B cell (primary cell): Measurements from ENCODE around the gene SYNE4. TPM values are rescaled to one million over a fixed set of nuclear protein-coding genes. Genes with fewer than 3 reads are reported as not detected.
A peak's percentile ranks its signal among the peaks of the same experiment; 100 is the strongest.

Source experiments
- ATAC-seq: fragments of 200-7000 bp; cut with Tn5 transposase; one replicate; pipeline ENCODE4 v1.10.0; 2021; ENCODE audit warnings: low read depth, mild to moderate bottlenecking, moderate number of reproducible peaks, moderate library complexity
- CTCF ChIA-PET: fragments of 350-600 bp; sonication (Branson Sonifier 250); formaldehyde crosslinking; loops from one replicate; lab custom pipeline; 2021; ENCODE audit warnings: antibody characterized with exemption, inconsistent platforms; lab: Charles Lee
- POLR2A ChIA-PET: fragments of 350-600 bp; sonication (Branson Sonifier 250); formaldehyde crosslinking; loops from one replicate; lab custom pipeline; 2021; ENCODE audit warnings: antibody characterized with exemption; lab: Charles Lee
- DNase-seq: peaks from one replicate; pipeline ENCODE4 v3.0.0; 2013
- H2AFZ ChIP-seq: 2 replicates; pipeline ENCODE4 v1.6.1; 2012; ENCODE audit warnings: mild to moderate bottlenecking, low read depth, low read length; ENCODE audit not compliant: insufficient read depth, poor library complexity, severe bottlenecking
- H3K27ac ChIP-seq, 2 donors: 1 replicate in 1 of 2; 2 replicates in 1 of 2; pipeline ENCODE4 v1.5.1; 2012 to 2013; ENCODE audit warnings: low read length in 2 of 2, mild to moderate bottlenecking in 2 of 2, moderate library complexity in 1 of 2
- H3K27me3 ChIP-seq, 4 experiments: fragments of 200-600 bp in 1 of 4; sonication (generic) in 1 of 4; replicated peaks in 1 of 4; 1 replicate in 2 of 4; 2 replicates in 2 of 4; pipeline versions ENCODE4 v1.6.1 to v1.7.0; 2013 to 2016; ENCODE audit warnings: low read length in 3 of 4, mild to moderate bottlenecking in 2 of 4, mixed read lengths in 1 of 4, moderate library complexity in 1 of 4; ENCODE audit not compliant: insufficient read depth in 4 of 4, control insufficient read depth in 3 of 4; ENCODE audit errors: control extremely low read depth in 1 of 4
- H3K36me3 ChIP-seq, 2 experiments: replicated peaks in 1 of 2; 1 replicate in 1 of 2; 2 replicates in 1 of 2; pipeline versions ENCODE4 v1.6.1 to v1.7.1; 2013; ENCODE audit warnings: low read length in 1 of 2; ENCODE audit not compliant: insufficient read depth in 2 of 2, control insufficient read depth in 1 of 2; ENCODE audit errors: control extremely low read depth in 1 of 2, extremely low read depth in 1 of 2
- H3K4me1 ChIP-seq, 2 donors: fragments of 200-600 bp in 1 of 2; sonication (generic) in 1 of 2; 1 replicate in 1 of 2; 2 replicates in 1 of 2; pipeline versions ENCODE4 v1.5.1 to v1.6.1; 2013 to 2017; ENCODE audit warnings: low read length in 2 of 2; ENCODE audit not compliant: control insufficient read depth in 2 of 2, insufficient read depth in 2 of 2
- H3K4me2 ChIP-seq: replicated peaks from 2 replicates; pipeline ENCODE3; 2012; ENCODE audit warnings: mild to moderate bottlenecking, low read depth, low read length; ENCODE audit not compliant: poor library complexity, severe bottlenecking
- H3K4me3 ChIP-seq, 5 experiments: fragments of 200-600 bp in 1 of 5; sonication (generic) in 1 of 5; 1 replicate in 3 of 5; 2 replicates in 2 of 5; pipeline versions ENCODE4 v1.5.1 to v1.7.0; 2011 to 2016; ENCODE audit warnings: low read length in 4 of 5, mild to moderate bottlenecking in 4 of 5, low read depth in 2 of 5, control low read depth in 1 of 5, moderate library complexity in 1 of 5; ENCODE audit not compliant: insufficient read depth in 1 of 5; ENCODE audit errors: control extremely low read depth in 1 of 5, extremely low read depth in 1 of 5
- H3K79me2 ChIP-seq: fragments of 200-600 bp; sonication (generic); one replicate; pipeline ENCODE4 v1.6.0; 2016; ENCODE audit warnings: low read length; ENCODE audit not compliant: control insufficient read depth, insufficient read depth
- H3K9ac ChIP-seq: fragments of 200-600 bp; sonication (generic); 2 replicates; pipeline ENCODE4 v1.6.1; 2017; ENCODE audit warnings: mild to moderate bottlenecking, low read length, moderate library complexity
- H3K9me3 ChIP-seq, 3 donors: one replicate each; pipeline versions ENCODE4 v1.6.1 to v1.7.1; 2013; ENCODE audit warnings: low read length in 2 of 3; ENCODE audit not compliant: control insufficient read depth in 2 of 3, insufficient read depth in 1 of 3; ENCODE audit errors: control extremely low read depth in 1 of 3
- H4K20me1 ChIP-seq: 2 replicates; pipeline ENCODE4 v1.6.0; 2012; ENCODE audit warnings: mild to moderate bottlenecking, low read length; ENCODE audit not compliant: insufficient read depth, control insufficient read depth, poor library complexity, severe bottlenecking
- H3K27ac Mint-ChIP-seq: one replicate; pipeline ENCODE4 v1.8.0; 2021; ENCODE audit warnings: mixed read lengths
- H3K27me3 Mint-ChIP-seq: one replicate; pipeline ENCODE4 v1.8.0; 2021; ENCODE audit warnings: mixed read lengths
- H3K4me1 Mint-ChIP-seq: one replicate; pipeline ENCODE4 v1.8.0; 2021; ENCODE audit warnings: mixed read lengths
- H3K4me3 Mint-ChIP-seq: one replicate; pipeline ENCODE4 v1.8.0; 2021; ENCODE audit warnings: mixed read lengths
- H3K9me3 Mint-ChIP-seq: one replicate; pipeline ENCODE4 v1.8.0; 2022; ENCODE audit warnings: mixed read lengths; ENCODE audit not compliant: insufficient read depth
- CTCF ChIP-seq: fragments of 200-600 bp; IDR thresholded peaks from one replicate; pipeline ENCODE4 v1.8.0; 2022; ENCODE audit warnings: antibody characterized with exemption, mild to moderate bottlenecking
- EZH2 ChIP-seq: IDR thresholded peaks from 2 replicates; pipeline ENCODE4 v1.6.1; 2012; ENCODE audit warnings: borderline replicate concordance, low read depth, mild to moderate bottlenecking, moderate library complexity, low read length; ENCODE audit not compliant: insufficient read depth, poor library complexity, severe bottlenecking
- WGBS: methylation state at CpG from one replicate; pipeline ENCODE4 v1.1.5; 2013; ENCODE audit warnings: missing lambda C conversion rate; ENCODE audit not compliant: insufficient coverage; 5-methylcytosine and 5-hydroxymethylcytosine counted together
- intact Hi-C: fragments of 100-400 bp; cut with micrococcal nuclease; formaldehyde crosslinking; loops from one replicate; pipeline ENCODE4 v1.10.0; 2022
- polyA plus RNA-seq: library from polyadenylated mRNA; depleted of rRNA; stranded (reverse); fragments of >200 nt; gene quantifications from 2 replicates; pipeline ENCODE4 v1.2.3, GENCODE V29; 2012
- total RNA-seq, 2 donors: library from RNA; stranded (reverse); fragments of 120-200 nt in 1 of 2; gene quantifications; 1 replicate in 1 of 2; 2 replicates in 1 of 2; pipeline versions ENCODE4 v1.2.3 to v1.2.4, GENCODE V29; 2013 to 2022

SYNE4 gene
- total and polyA plus RNA-seq, 2 donors (not counting 1 experiment from before 2014, with no cell fraction given), result 2.3 to 2.4 TPM

GRCh38 chr19:36001605-36002004 lies 7.0 kb downstream of the SYNE4 start:
- ChIA-PET CTCF (no interaction called here), POLR2A (interaction anchor here (0.7 kb wide), 1 partner anchor 1013 kb away, joined by 3 read pairs; no protein-coding TSS in a partner anchor)
- Mint-ChIP-seq H3K4me3 (no peak overlapping the region), H3K27me3 (no peaks in the 10 kb centered on the region), H3K4me1 (peaks cover 14% of the 10 kb centered on the region), H3K27ac (no peak overlapping the region), H3K9me3 (no peaks in the 10 kb centered on the region)
- WGBS, result 100% methylated on average over 3 of the region's 3 CpGs
- H3K4me2 ChIP-seq, result no peak overlapping the region
- ATAC-seq, result no peak
- TF ChIP-seq CTCF (no peak), EZH2 (no peak)
- H3K4me1 ChIP-seq, result peaks cover 2 to 3% of the 10 kb centered on the region in 2 donors
- H3K27ac ChIP-seq, result no peak overlapping the region
- peaks cover 16% of the 10 kb centered on the region for H3K79me2 ChIP-seq
- peaks cover 16% of the 10 kb centered on the region for H4K20me1 ChIP-seq
- no peak overlapping the region for H3K4me3 ChIP-seq
- H2AFZ ChIP-seq, result no peak overlapping the region
- H3K27me3 ChIP-seq, result no peaks in the 10 kb centered on the region
- no peak overlapping the region for H3K9ac ChIP-seq
- intact Hi-C loops, result no loop called here
- no peaks in the 10 kb centered on the region for H3K9me3 ChIP-seq
- H3K36me3 ChIP-seq, result peaks cover 2 to 18% of the 10 kb centered on the region in 2 experiments
- no peak for DNase-seq

GRCh38 chr19:35996777-35997176 lies 11.8 kb downstream of the SYNE4 start:
- Mint-ChIP-seq H3K27ac (peak overlapping the region; percentile 26), H3K27me3 (no peaks in the 10 kb centered on the region), H3K4me3 (peak overlapping the region; percentile 97), H3K4me1 (peaks cover 34% of the 10 kb centered on the region), H3K9me3 (no peaks in the 10 kb centered on the region)
- peaks cover 2 to 18% of the 10 kb centered on the region in 2 experiments for H3K36me3 ChIP-seq
- POLR2A ChIA-PET, result interaction anchor here (0.5 kb wide), 1 partner anchor 775 kb away, joined by 5 read pairs; no protein-coding TSS in a partner anchor
- intact Hi-C loops, result loop anchor here (10.0 kb wide), 1 partner anchor 578 kb away; the partner anchor contains the start of gene ZNF529
- no peak overlapping the region for H3K4me3 ChIP-seq
- peaks cover 31% of the 10 kb centered on the region for H4K20me1 ChIP-seq
- no peak for ATAC-seq
- H2AFZ ChIP-seq, result no peak overlapping the region
- no peak overlapping the region for H3K27ac ChIP-seq
- peak overlapping the region; percentile 86 for H3K4me2 ChIP-seq
- no peak for DNase-seq
- 99% methylated on average over 7 of the region's 8 CpGs for WGBS
- H3K79me2 ChIP-seq, result peaks cover 34% of the 10 kb centered on the region
- CTCF ChIA-PET, result interaction anchor here (1.6 kb wide), 1 partner anchor 50 kb away, joined by 3 read pairs; no protein-coding TSS in a partner anchor
- no peak for TF ChIP-seq CTCF
- no peak for TF ChIP-seq EZH2
- no peaks in the 10 kb centered on the region for H3K27me3 ChIP-seq
- no peaks in the 10 kb centered on the region for H3K9me3 ChIP-seq
- no peak overlapping the region for H3K9ac ChIP-seq
- peaks cover 18 to 25% of the 10 kb centered on the region in 2 donors for H3K4me1 ChIP-seq
